Forelimb muscle (tissue), 1 donor: Measurements from ENCODE around the gene GNAQ. TPM values are rescaled to one million over a fixed set of nuclear protein-coding genes. Genes with fewer than 3 reads are reported as not detected.

ENCODE experiments used
- DNase-seq: peaks from one replicate; pipeline ENCODE4 v3.0.0-alpha.2; 2013; ENCODE audit warnings: low read depth
- polyA plus RNA-seq: library from polyadenylated mRNA; unstranded; fragments of 120-200 nt; gene quantifications from one replicate; pipeline ENCODE4 v1.2.1, GENCODE V29; 2013; ENCODE audit not compliant: insufficient read length

Gene GNAQ
- polyA plus RNA-seq, 1 donor: 27.5 TPM

DNA sequence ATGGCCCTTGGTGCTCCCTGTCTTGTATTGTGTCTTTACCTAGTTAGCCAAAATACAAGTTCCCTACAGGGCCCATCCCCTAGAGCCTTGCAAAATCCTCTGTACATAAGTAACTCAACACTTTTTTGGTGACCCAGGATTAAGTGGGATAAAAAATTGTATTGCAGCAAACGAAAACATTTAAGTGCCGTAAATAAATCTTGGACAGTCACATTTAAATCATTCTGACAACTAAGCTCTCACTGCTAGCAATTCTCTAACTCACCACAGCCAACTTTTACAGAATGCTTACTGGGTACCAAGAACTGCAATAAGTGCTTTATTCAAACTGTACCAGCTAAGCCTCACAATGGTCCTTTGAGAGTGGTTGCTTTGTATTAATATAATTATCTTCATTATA is 56.6 kb downstream of the GNAQ start:
- no peak for DNase-seq

GRCh38 chr9:77974434-77974833 is 57.2 kb downstream of the GNAQ start:
- no peak for DNase-seq

DNA sequence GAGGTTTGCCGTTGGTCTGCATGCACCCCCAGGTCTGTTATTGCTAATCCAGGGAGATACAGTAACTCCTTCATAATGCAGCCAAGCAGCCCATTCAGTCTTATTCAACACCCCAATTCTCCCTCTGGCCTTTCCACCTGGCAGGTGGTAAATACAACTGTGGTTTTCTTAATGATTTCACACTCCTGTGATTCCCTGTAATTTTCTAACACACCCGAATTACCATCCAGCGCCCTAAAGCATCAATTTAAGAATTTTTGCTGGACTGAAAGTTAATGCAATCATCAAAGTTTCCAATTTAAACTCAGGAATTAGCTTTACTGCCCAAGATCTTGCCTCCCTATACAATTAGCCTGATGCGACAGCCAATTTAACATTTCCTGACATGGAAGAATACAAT is 62.5 kb downstream of the GNAQ start:
- no peak for DNase-seq

DNA sequence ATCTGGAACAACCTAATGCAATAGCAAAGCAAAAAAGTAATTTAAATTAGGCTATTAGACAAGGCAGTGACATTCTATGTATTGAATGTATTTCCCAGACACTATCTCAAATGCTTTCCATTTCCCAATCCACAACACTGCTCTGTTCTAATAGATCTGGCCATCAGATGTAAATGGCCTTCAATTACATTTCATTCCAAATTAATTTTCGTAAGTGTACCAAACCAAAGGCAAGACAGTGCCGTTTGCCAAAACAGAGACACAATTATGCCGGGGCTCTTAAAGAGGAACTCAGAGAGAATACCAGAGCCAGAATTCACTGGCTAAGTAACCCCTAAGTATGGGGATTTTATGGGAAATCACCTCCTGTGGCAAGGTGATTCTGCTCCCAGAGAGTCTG is 63.1 kb downstream of the GNAQ start:
- no peak for DNase-seq

GRCh38 chr9:77966718-77967117 is 64.9 kb downstream of the GNAQ start:
- DNase-seq: no peak

GRCh38 chr9:77965445-77966123 is 66.0 kb downstream of the GNAQ start:
- no peak for DNase-seq

GRCh38 chr9:77964258-77964657 is 67.4 kb downstream of the GNAQ start:
- DNase-seq: no peak

GRCh38 chr9:77961541-77961940 is 70.1 kb downstream of the GNAQ start:
- no peak for DNase-seq

DNA sequence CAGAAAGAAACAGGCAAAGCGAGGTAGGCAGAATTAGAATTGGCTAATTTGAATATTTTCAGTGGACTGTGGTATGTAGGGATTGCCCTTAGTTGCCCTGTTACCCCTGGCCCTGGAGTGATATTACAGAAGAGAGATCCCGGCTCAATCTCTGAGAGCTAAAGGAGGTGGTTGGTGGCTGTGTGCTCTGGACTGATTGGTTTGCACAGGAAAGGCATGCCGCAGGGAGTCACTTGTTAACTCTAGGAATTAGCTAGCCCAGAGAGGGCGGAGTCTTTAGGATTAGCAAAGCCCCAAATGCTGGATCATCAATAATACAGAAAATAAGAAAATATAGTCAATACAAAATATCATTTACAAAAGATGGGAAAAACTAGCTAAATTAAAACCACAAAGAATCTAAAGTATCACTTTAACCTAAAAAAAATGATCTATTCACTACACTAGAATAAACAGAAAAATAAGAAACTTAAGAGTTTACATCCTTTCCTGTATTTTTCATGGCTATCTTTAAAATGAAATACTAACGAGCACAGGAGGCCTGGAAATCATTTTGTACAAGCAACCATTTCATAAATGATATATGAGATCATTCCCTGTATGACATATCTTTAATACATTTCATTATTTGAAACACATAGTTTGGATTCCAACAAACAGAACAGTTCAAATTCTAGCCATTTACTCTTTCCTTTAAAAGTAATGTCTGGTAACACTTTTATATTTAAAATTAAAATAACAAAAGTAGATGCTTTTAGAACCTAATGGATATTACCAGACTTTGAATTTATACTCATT is 71.1 kb downstream of the GNAQ start:
- DNase-seq: no peak

- DNase-seq: no peak
Observed at GRCh38 chr9:77959803-77960202, 71.8 kb downstream of the GNAQ start.

- DNase-seq: no peak
Observed at GRCh38 chr9:77957652-77958051, 74.0 kb downstream of the GNAQ start.

DNA sequence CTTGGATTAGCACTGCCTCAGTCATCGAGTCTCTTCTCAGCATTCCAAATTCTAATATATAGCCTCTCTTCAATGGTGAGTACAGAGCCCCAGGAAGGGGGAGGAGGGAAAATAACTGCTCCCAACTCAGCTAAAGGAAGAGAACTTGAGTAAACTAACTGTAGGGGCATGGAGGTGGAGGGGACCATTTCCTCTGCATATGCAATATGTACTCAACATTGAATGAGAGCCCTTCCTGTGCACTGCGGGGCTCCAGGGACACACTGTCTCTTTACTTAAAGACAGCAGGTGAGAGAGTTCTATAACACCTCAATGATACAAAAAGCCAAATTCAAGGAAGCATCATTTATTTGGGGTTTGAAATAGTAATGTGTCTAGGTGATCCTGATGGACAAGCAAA is 75.1 kb downstream of the GNAQ start:
- no peak for DNase-seq

- DNase-seq: no peak
Observed at GRCh38 chr9:77954666-77955015, 77.0 kb downstream of the GNAQ start.

- no peak for DNase-seq
Observed at GRCh38 chr9:77954013-77954665, 77.5 kb downstream of the GNAQ start.

- DNase-seq: no peak
Observed at GRCh38 chr9:77953590-77953989, 78.0 kb downstream of the GNAQ start.

DNA sequence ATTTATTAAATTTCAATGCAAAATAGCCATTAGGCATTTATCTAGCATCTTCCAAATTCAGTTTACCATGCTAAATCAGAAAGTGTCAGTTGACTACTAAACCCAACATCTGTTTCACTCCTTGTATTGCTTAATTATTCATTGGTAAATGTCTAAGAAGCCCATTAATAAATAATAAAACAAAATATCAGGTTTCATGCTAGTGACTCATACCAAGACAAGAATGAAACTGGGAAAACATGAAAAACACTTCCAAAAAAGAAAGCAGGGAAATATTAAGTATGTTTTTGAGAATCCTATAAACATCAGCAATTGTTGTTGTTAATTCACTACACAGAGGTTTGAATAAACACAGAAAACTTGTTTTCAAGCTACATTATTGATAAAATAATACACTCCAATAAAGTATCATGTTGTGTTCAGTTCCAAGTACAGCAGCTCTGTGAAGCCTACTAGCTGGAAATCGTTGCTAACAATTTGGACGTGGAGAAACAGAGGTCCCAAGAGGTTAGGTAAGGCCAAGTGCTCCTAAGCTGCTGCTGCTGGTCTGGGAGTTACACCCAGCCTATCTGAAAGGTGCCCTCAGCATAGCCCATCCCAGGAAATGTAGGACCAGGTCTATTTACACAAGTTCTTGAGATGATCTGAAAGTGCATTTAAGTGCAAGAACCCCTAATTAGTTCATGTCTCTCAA is 78.8 kb downstream of the GNAQ start:
- no peak for DNase-seq

DNA sequence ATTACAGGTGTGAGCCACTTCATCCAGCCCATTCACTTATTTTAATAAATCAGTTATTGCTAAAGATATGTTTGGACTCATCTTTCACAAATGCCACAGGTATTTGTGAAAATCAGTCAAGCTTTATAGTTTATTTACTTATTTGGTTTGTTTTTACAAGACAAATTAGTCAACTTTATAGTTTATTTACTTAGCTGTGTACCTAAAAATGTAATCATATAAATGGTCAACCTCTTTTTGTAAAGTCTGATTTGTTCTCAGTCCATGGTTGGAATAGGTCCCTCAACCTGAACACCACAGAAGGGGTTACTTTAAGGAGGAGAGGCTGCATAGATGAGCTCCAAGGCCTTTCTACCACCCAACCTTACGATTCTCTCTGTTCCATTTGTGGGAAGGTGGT is 80.2 kb downstream of the GNAQ start:
- DNase-seq: no peak

DNA sequence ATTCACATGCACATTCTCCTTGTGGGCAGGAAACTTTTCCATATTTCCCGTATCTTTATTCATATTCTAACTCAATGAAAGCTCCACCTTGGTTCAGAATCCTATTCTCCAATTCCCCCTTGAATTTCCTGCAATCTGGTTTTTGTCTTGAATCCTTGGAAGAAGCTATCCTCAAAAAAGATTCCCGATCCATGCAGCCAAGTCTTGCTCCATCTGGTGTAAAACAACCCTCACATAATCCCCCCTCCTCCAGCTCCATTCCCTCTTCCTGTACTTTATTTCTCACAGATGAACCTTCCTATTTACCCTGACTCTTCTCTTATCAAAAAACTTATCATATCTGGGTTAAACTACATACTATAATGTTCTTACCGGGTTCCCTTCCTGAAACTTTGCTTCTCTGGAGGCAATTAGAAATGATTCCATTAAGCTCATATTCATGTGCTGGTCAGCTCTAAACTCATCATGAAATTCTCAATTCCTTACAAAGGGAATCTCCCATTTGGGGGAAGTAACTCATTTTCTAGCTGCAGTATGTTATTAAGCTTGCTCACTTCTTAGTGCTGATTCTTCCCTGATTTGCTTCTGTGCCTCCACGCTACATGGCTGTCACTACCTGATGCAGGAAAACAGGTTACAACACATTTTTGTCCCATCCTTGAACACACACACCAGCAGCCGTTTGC is 81.7 kb downstream of the GNAQ start:
- no peak for DNase-seq

- DNase-seq: no peak
Observed at GRCh38 chr9:77947651-77948050, 84.0 kb downstream of the GNAQ start.

DNA sequence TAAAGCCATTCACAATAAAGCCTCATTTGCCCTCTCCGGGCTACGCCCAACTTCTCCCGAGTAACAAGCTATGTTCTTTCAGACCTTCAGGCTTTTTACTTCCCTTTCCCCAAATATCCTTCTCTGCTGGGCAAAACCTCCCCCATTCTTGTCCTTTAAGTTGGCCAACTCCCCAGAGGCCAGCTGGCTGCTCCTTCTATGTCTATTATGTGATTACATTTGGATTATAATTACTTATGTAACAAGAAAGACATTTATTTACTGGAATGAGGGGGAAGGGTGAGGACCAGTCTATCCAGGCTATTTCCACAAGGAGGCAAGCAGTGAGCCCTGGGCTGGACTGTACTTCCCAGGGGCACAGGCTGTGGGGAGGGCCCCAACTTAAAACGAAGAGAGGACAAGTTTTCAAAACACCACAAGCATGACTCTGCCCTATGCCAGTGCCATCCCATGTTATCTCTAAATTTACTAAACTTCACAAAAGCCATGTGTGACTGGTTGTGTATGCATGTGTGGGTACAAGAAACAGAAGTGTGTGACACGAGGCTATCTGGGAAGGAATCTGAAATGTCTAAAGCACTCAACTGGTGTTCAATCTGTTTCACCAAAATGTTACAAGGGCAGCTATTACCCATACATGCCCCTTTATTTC is 84.5 kb downstream of the GNAQ start:
- DNase-seq: no peak

DNA sequence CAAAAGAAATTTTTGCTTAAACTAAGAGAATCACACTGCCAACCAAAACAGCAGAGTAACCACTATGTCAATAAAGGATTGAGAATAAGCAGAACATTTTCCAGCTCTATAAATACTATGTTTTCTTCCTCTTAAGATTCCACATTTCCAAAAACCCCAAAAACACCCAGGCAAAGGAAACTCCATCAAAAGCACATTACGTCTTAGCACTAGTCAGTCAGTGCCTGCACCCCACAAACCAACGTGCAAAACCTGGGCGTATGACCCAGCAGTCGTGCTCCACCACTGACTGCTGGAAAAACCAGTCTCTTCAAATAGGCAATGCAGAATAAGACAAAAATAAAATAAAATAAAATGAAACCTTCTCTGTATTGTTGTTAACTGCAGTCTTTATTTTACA is 85.3 kb downstream of the GNAQ start:
- no peak for DNase-seq
